Stimulated activated CD4-positive, alpha-beta T cell treated with anti-CD3 and anti-CD28 coated beads, Interleukin-15, amount 100 ng/mL, for 24 hours (primary cell): ENCODE data around the gene PLK4.
"Not testable (repeated sequence)": the region's sequence is repeated elsewhere in the genome, so short reads cannot be mapped to it uniquely, and the experiment has no call there.

ENCODE experiments used
- DNase-seq: peaks from one replicate; pipeline ENCODE4 v3.0.0-alpha.2; 2020

The PLK4 gene

DNA sequence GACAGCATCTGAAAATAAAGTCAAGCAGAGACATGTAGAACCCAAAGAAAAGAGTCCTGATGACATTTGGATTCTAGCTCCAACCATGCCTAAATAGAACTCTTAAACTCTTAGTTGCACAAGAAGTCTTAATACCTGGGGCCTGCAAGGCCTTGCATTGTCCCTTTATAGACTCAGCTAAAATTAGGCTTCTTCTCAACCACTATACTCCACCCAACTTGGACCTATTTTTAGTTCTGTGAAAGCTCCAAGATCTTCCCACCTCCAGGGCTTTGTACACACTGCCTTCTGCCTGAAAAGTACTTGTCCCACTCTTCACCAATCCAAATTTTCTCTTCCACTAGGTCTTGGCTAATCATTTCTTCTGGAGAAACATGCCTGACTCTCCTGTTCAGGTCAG, 36.5 kb downstream of the PLK4 start:
- DNase-seq, result no peak

DNA sequence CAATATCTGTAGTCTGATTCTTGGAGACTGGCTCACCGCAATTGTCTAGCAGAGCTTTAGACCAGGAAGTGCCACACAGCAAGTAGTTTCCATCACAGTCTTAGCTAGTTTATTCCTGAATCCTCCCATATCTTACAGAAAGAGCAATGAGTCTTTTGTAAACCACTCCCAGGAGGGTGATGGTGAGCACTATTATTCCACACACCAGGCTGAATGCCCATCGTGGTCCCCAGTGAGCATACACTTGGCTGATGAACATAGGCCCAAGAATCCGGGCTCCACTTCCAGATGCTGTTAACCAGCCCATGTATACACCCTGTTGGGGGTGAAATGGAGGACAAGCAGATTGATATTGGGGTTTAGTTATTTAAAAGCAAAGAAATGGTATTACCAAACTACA, 39.8 kb downstream of the PLK4 start:
- no peak for DNase-seq

DNA sequence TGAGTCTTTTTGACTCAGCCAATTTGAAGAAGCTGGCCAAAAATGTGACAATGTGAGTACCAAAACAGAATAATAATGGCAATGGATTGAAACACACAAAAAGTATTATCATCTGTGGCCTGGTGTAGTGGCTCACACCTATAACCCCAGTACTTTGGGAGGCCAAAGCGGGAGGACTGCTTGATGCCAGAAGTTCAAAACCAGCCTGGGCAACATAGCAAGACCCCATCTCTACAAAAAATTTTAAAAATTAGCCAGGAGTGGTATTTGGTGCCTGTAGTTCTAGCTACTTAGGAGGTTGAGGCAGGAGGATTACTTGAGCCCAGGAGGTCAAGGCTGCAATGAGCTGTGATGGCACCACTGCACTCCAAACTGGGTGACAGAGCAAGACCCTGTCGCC, 41.5 kb downstream of the PLK4 start:
- no peak for DNase-seq

DNA sequence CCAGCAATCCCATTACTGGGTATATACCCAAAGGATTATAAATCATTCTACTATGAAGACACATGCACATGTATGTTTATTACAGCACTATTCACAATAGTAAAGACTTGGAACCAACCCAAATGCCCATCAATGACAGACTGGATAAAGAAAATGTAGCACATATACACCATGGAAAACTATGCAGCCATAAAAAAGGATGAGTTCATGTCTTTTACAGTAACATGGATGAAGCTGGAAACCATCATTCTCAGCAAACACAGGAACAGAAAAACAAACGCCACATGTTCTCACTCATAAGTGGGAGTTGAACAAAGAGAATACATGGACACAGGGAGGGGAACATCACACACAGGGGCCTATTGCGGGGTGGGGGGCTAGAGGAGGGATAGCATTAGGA, 45.0 kb downstream of the PLK4 start:
- DNase-seq, result not testable (repeated sequence)

DNA sequence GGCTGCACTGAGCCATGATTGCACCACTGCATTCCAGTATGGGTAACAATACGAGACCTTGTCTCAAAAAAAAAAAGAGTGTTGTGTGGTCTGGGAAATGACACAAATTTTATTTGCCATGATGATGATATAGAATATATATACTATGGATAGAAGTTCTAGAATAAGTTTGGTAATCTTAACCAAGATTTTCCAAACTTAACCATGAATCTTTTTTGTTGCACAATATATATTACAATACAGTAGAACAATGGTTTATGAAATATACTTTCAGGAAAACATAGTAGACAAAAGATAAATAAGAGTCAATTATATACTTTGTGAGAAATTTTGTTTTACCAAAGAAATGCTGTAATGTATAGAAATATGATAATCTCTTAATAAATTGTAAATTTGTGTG, 49.5 kb downstream of the PLK4 start:
- DNase-seq, result no peak

DNA sequence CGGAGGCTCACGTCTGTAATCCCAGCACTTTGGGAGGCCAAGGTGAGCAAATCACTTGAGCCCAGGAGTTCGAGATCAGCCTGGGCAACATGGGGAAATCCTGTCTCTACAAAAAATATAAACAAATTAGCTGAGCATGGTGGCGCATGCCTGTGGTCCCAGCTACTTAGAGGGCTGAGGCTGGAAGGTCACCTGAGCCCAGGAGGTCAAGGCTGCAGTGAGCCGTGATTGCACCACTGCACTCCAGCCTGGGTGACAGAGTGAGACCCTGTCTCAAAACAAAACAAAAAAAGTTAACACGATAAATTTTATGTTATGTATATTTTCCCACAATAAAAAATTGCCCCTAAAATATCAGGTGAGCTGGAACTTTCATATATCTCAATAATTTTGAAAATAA, 51.1 kb downstream of the PLK4 start:
- not testable (repeated sequence) for DNase-seq

DNA sequence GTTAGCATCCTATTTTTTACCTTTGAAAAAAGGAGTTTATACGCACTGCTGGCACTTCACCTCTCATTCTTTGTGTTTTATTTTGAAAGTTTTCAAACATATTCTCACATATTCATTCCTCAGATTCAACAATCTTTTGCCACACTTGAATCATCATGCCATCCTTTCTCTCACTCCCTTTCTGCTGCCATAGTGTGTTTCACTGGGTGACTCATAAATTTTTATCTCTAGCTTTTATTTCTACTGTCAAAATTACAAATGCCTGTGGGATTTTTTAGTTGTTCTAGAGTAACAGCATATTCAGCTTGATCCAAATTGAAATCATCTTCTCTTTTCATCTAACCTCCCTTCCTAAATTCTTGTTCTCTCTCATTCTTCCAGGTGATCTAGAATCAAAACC, 56.3 kb downstream of the PLK4 start:
- no peak for DNase-seq
